Spleen (tissue), 7 donors: Measurements from ENCODE around the gene IL31RA.
A peak's percentile ranks its signal among the peaks of the same experiment; 100 is the strongest.

Experiments used
- CTCF ChIP-seq, 11 experiments: fragments of 200-600 bp in 7 of 11; fragments of 450-650 bp in 4 of 11; sonication (generic) in 4 of 11; IDR thresholded peaks in 8 of 11; conservative IDR thresholded peaks in 3 of 11; 1 replicate in 7 of 11; 2 replicates in 4 of 11; pipeline versions ENCODE4 v1.4.0 to v1.8.0; 2016 to 2021; ENCODE audit warnings: antibody characterized with exemption in 11 of 11, inconsistent platforms in 4 of 11, mild to moderate bottlenecking in 1 of 11
- POLR2A ChIP-seq, 3 donors: fragments of 450-650 bp; IDR thresholded peaks; one replicate each; pipeline ENCODE4 v1.5.1; 2017; ENCODE audit warnings: antibody characterized with exemption in 3 of 3, mild to moderate bottlenecking in 1 of 3
- POLR2AphosphoS5 ChIP-seq, 3 donors: sonication (generic); formaldehyde crosslinking; IDR thresholded peaks; one replicate each; pipeline ENCODE4 v1.5.1; 2017; ENCODE audit warnings: antibody characterized with exemption in 3 of 3
- donor health status: DM: no; HTN: no; CAD: no; lungs with moderate emphysema.
- donor health status: DM: no; HTN: no; CAD: no.
- donor health status: DM: no; HTN: no; CAD: no.

- TF ChIP-seq CTCF (IDR thresholded peaks at IDR 0.05 in 8 of 11, conservative IDR thresholded peaks at IDR 0.05 in 3 of 11) (no peak), POLR2AphosphoS5 (IDR thresholded peaks at IDR 0.05) (peak in 1 of 3 donors; percentile 42), POLR2A (IDR thresholded peaks at IDR 0.05) (no peak)
These were observed 29.2 kb upstream of the IL31RA start for GRCh38 chr5:55821731-55822512.
